ENCODE data around the gene TRAPPC3.

GRCh38 chr1:36143424-36143823 lies 5.9 kb downstream of the TRAPPC3 start:
- TF ChIP-seq ZBTB33 (IDR thresholded peaks at IDR 0.05; ENCODE audit: extremely low read depth, insufficient replicate concordance, low read length), result no peak
- no peak for TF ChIP-seq ZFX (IDR thresholded peaks at IDR 0.05)
- no peak for TF ChIP-seq ZNF274 (IDR thresholded peaks at IDR 0.05; ENCODE audit: low read depth, low read length)
- no peak for TF ChIP-seq MAX (IDR thresholded peaks at IDR 0.05)
- no peak for TF ChIP-seq SP1 (IDR thresholded peaks at IDR 0.05; ENCODE audit: low read depth)
- TF ChIP-seq POLR2A (IDR thresholded peaks at IDR 0.05; ENCODE audit: borderline replicate concordance, extremely low read depth, insufficient read depth, insufficient read length), result no peak
- no peak for TF ChIP-seq CTCF (IDR thresholded peaks at IDR 0.05 in 2 of 3, conservative IDR thresholded peaks at IDR 0.05 in 1 of 3; ENCODE audit: borderline replicate concordance in 1 of 3, insufficient read depth in 1 of 3, low read depth in 2 of 3, low read length in 2 of 3)
